Endothelial cell of hepatic sinusoid (primary cell): ENCODE measurements around the gene PLAGL1.
"Not testable (repeated sequence)": the region's sequence is repeated elsewhere in the genome, so short reads cannot be mapped to it uniquely, and the experiment has no call there.

Experiments used
- in situ Hi-C: cut with HindIII; loops from 2 replicates; pipeline ENCODE4 v1.10.0; 2017; ENCODE audit warnings: low sequenced_read_pairs

PLAGL1 gene

DNA sequence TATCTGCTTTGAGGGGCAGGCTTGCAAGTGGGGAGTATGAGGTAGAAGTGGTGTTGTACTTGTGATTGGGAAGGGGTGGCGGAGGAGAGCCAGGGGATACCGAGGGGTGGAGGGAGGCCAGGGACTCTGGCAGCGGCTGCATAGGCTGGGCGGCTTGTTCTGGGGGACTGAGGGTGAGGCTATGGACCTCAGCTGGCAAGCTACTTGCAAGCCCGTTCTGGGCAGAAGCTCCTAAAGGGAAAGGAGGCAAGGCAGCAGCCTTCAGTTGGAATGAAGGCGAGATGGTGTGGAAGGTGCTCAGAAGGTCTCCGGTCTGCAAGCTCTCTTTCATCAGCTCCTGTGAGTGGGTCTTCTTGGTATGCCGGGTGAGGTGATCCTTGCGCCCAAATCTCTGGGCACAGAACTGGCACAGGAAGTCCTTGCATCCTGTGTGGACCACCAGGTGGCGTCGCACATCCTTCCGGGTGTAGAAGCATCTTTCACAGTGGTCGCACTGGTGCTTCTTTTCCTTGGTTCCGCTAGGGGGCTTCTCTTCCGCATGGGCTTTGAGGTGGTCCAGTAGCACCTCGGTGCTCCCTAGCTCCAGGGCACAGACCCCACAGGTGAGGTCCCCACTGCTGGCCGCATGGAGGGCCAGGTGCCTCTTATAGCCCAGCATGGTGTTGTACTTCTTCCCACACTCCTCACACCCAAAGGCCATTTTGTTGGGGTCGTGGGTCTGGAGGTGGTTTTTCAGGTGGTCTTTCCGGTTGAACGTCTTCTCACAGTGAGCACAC lies 66.0 kb downstream of the PLAGL1 start:
- in situ Hi-C loops = loop anchor here (10.0 kb wide), 1 partner anchor 63 kb away; the partner anchor contains the start of gene PLAGL1

DNA sequence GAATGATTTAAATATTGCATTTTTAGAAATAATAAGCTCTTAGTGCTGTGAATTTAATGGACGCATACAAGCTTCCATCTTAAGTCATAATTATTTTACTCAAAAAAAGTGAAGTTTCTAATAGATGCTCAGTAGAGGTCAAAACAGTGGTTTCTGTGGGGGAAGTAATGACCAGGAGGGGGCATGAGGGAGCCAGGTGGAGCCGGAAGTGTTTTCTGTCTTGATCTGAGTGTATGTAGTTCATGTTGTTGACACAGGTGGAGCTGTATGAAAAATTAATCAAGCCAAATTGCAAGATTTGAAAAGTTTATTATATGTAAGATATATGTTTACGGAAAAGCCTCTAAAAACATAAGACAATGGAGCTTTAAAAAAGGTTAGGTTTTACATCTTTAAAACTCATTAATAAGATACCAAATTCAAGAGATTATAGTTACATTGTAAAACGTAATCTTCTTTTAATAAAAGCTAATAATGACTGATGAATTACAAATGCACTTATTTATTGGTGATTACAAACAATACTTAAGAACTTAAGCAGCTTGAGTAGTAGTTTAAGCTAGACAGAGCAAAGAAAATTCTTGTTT lies 68.0 kb downstream of the PLAGL1 start:
- in situ Hi-C loops = loop anchor here (10.0 kb wide), 1 partner anchor 65 kb away; the partner anchor contains the start of gene PLAGL1

DNA sequence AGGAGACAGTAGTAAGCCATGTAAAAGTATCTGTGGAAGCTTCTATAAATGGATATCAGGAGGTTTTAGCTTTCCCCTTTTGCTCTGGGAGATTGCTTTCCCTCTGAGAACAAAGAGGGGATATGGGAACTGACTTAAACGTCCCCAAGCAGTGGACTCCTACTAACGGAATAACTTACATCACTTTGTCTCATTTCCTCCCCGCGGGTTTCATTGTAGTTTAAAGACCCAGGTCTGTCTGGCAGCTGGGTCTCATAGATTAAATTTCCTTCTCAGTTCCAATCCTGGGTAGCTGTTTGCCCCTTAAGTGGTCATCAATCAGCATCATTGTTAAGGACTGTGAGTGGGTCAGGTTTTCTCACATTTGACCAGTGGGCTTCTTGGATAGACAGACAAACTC lies 68.7 kb downstream of the PLAGL1 start:
- in situ Hi-C loops = no loop called here

GRCh38 chr6:143937668-143937970 lies 70.4 kb downstream of the PLAGL1 start:
- in situ Hi-C loops = no loop called here

DNA sequence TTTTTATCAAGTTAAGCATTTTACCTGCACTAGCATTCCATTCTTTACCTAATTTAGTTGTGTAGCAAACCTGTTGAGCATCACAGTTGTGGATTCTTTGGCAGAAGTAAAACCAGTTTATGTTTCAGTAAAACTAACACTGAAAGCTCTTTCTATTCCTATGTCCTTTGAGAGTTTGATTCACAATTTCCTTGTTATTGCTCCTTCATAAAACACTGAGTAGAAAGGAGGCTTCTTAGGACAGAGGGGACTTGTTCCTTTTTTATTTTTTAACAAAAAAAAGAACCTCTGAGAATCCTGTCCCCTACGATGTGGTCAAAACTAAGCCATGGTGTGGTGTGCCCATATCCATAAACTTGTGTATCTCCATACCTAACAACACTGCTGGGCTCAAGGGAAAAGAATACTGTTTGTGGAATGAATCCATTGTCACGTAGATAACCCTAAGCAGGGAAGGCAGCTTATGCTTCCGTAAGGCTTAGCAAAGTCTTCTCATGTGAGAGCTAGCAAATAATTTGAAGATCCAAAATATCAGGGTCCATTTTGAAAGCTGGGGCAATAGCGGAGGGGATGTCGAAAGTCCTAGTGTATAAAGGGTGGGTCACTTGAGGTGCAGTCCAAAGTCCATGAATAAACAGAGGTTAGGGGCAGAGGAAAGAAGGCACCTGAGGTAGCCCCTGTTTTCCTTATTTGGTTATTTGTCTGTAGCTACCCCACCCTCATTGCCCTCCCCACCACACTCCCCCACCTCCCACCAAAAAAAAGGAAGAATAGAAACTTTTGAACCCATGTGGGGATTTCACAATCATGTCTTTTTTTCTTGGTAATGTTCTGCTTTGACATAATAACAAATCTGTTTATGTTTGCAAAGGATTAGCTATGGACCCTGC lies 71.0 kb downstream of the PLAGL1 start:
- in situ Hi-C loops = no loop called here

GRCh38 chr6:143936347-143936746 lies 71.7 kb downstream of the PLAGL1 start:
- in situ Hi-C loops = no loop called here

GRCh38 chr6:143934867-143935266 lies 73.2 kb downstream of the PLAGL1 start:
- in situ Hi-C loops = no loop called here

- in situ Hi-C loops = no loop called here
These were observed 73.7 kb downstream of the PLAGL1 start for GRCh38 chr6:143934331-143934730.

GRCh38 chr6:143929975-143930374 lies 78.1 kb downstream of the PLAGL1 start:
- in situ Hi-C loops = no loop called here

- in situ Hi-C loops = no loop called here
These were observed 79.2 kb downstream of the PLAGL1 start for GRCh38 chr6:143928853-143929252.

DNA sequence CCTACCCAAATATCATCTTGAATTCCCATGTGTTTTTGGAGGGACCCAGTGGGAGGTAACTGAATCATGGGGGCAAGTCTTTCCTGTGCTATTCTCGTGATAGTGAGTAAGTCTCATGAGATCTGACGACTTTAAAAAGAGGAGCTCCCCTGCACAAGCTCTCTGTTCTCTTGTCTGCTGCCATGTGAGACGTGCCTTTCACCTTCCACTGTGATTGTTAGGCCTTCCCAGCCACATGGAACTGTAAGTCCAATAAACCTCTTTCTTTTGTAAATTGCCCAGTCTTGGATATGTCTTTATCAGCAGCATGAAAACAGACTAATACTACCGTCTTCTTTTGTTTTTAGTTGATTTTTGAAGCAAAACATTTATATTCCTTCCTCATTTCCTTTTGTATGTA lies 91.0 kb downstream of the PLAGL1 start:
- in situ Hi-C loops = not testable (repeated sequence)

DNA sequence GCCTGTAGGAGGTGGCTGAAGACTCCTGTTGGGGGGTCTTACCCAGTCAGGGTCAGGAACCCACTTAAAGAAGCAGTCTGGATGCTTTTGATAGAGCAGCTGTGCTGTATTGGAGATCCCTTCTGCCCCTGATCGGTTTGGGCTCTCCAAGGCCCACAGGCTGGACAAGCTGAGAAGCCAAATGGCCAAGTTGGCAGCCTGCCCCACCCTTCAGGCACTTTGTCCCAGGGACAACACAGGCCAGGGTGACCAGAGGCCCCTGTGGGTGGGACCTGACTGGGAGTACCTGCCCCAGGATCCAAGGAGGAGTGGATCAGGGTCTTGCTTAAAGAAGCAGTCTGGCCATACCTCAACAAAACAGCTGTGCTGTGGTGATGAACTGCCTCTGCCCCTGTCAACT lies 95.4 kb downstream of the PLAGL1 start:
- in situ Hi-C loops = no loop called here

- in situ Hi-C loops = no loop called here
These were observed 97.0 kb downstream of the PLAGL1 start for GRCh38 chr6:143911028-143911427.

GRCh38 chr6:143902827-143903226 lies 105.2 kb downstream of the PLAGL1 start:
- in situ Hi-C loops = no loop called here

DNA sequence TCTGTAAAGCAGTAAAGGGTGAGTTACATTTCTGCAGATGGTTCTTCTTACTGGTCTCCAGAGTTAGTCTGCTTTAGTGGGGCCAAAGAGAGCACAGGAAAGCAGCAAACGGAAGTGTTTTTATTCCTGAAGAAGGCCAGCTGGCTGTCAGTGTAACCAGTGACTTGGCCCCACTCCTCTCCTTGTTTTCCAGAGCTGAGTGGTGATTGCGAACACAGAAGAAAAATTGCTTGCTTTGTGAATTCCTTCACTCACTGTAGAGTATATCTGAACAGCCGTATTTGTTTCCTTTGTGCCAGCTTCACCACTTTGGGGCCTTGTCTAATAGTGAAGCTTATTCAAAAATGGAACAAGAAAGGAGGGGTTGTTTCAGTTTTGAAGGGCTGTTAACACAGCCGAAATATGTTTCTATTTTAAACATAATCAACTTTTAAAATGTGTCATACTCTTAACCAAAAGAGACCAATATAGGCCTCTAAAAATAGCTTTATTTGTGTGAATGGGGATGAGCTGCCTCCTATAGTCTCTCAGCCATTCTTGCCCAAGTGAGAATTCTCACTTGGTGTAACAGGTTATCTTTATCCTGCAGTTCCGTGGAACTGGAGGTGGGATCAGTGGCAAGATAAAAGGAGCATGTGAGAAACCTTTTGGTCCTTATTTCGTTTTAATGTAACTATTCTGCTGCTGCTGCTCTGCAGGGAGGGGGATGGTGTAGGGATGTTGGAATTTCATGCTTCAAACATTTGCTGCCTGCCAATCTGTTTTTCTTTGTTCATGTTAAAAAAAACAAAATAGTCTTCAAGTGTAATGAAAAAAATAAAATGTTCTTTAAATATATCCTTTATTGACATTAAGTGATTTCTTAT lies 105.9 kb downstream of the PLAGL1 start:
- in situ Hi-C loops = no loop called here

DNA sequence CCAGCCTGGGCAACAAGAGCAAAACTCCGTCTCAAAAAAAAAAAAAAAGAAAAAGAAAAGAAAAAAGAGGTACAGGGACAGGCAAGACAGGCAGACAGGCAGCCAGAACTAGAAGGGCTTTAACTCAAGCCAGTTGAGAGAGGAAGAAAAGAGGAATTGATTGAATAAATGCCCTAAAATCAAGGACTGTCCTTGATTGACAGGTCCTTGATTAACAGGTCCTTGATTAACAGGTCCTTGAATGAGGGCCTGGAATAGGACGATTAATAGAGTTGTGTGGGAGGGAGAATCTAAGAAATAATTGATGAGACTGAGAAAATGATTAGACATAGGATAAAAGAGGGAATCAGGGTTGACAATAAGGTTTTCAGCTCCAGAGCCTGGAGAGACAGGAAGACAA lies 107.7 kb downstream of the PLAGL1 start:
- in situ Hi-C loops = no loop called here

DNA sequence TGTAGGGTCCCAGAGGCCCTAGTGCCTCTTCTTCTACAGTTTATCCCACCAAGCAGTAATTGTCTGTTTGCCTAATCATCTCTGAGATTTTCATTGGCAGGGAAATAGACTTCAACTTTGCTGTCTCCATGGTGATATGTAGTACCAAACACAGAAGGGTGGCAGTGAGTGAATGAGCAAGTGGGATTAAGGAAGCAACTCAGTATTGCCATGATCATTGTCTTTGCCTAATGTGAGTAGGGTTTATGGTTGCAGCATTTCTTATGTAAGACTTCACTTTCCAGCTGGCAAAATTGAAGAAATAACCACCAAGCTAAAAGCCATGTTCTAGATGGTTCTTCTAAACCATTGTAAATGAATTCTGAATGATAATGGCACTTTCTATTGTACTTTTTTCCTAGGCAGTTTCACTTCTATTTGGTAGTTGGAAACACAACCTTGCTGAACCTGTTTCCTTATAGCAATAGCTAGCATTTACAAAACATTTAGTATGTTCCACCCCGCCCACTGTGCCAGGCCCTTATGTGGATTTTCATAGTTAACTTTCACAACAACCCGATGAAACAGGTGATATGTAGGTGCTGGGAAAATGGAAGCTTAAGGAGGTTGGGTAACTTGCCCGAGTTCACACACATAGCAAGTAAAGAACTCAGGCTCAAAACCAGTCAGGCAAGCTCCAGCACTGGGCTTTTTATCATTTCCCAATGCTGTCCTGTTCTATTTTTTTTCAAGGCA lies 111.8 kb downstream of the PLAGL1 start:
- in situ Hi-C loops = no loop called here

DNA sequence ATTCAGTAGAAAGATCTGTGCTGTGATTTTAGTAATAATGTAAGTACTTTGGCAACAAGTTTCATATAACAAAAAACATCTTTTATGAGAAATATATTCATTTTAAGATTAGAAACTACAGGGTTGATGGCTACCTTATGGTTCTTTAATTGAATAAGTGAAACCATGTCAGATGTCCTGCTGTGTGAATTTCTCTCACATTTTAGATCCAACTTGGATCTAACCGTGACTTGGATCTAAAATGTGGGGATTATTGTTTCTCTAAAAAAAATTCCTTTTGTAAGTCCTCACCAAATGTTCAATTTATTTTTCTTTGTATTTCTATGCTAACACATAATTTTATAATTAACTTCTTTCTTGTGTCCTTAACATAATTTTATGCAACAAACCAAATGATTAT lies 113.4 kb downstream of the PLAGL1 start:
- in situ Hi-C loops = no loop called here
